GM19372 (cell line): Measurements from ENCODE around the gene INTS15.

Source experiments
- ATAC-seq: cut with Tn5 transposase; IDR thresholded peaks from one replicate; pipeline ENCODE4 v1.9.1; 2021; ENCODE audit warnings: mild to moderate bottlenecking, low read depth, moderate library complexity; ENCODE audit not compliant: unreplicated experiment

Gene INTS15

GRCh38 chr7:6640246-6640721 lies 50.5 kb downstream of the INTS15 start:
- ATAC-seq: no peak

GRCh38 chr7:6641305-6642035 lies 51.6 kb downstream of the INTS15 start:
- ATAC-seq: no peak

GRCh38 chr7:6642239-6642839 lies 52.5 kb downstream of the INTS15 start:
- ATAC-seq: no peak

GRCh38 chr7:6642861-6643640 lies 53.2 kb downstream of the INTS15 start:
- ATAC-seq: no peak

- no peak for ATAC-seq
These were observed 54.2 kb downstream of the INTS15 start for GRCh38 chr7:6643915-6644625.

GRCh38 chr7:6644728-6645127 lies 54.9 kb downstream of the INTS15 start:
- no peak for ATAC-seq

- no peak for ATAC-seq
These were observed 56.6 kb downstream of the INTS15 start for GRCh38 chr7:6646465-6646864.

- ATAC-seq: no peak
These were observed 57.3 kb downstream of the INTS15 start for GRCh38 chr7:6647080-6647479.

- ATAC-seq: no peak
These were observed 57.7 kb downstream of the INTS15 start for GRCh38 chr7:6647541-6647940.

- no peak for ATAC-seq
These were observed 58.4 kb downstream of the INTS15 start for GRCh38 chr7:6648066-6648814.

- ATAC-seq: no peak
These were observed 58.9 kb downstream of the INTS15 start for GRCh38 chr7:6648815-6649104.

GRCh38 chr7:6649241-6649961 lies 59.6 kb downstream of the INTS15 start:
- no peak for ATAC-seq

- no peak for ATAC-seq
These were observed 60.3 kb downstream of the INTS15 start for GRCh38 chr7:6650086-6650485.

GRCh38 chr7:6650521-6651011 lies 60.7 kb downstream of the INTS15 start:
- ATAC-seq: no peak

GRCh38 chr7:6651851-6652445 lies 62.1 kb downstream of the INTS15 start:
- ATAC-seq: no peak

GRCh38 chr7:6652446-6653011 lies 62.7 kb downstream of the INTS15 start:
- no peak for ATAC-seq

- ATAC-seq: no peak
These were observed 63.5 kb downstream of the INTS15 start for GRCh38 chr7:6653071-6654003.
